Measurements from ENCODE around the gene ENOX1. TPM values are rescaled to one million over a fixed set of nuclear protein-coding genes. Genes with fewer than 3 reads are reported as not detected.
A peak's percentile ranks its signal among the peaks of the same experiment; 100 is the strongest.

Gene ENOX1
- polyA plus RNA-seq, 1 donor (not counting 4 experiments of a cell fraction or from before 2014, with no cell fraction given) = 1.1 TPM

- Histone ChIP-seq H3K4me3 (ENCODE audit: control insufficient read depth in 2 of 3, extremely low read depth in 1 of 3, insufficient read depth in 2 of 3, low read depth in 1 of 3, low read length in 3 of 3) (no peak overlapping the region), H3K27ac (ENCODE audit: control insufficient read depth, insufficient read depth, low read length) (no peak overlapping the region), H4K20me1 (ENCODE audit: control insufficient read depth, extremely low read depth, insufficient read depth, low read length) (no peaks in the 10 kb centered on the region), H2AFZ (ENCODE audit: control insufficient read depth, low read length) (no peak overlapping the region), H3K36me3 (ENCODE audit: control insufficient read depth in 2 of 2, extremely low read depth in 1 of 2, insufficient read depth in 2 of 2, low read length in 2 of 2) (no peaks in the 10 kb centered on the region), H3K9ac (ENCODE audit: control insufficient read depth, extremely low read depth, insufficient read depth, low read length) (no peak overlapping the region), H3K4me1 (ENCODE audit: control insufficient read depth, extremely low read depth, insufficient read depth, low read length) (peaks cover 7% of the 10 kb centered on the region), H3K9me1 (ENCODE audit: control insufficient read depth, extremely low read depth, insufficient read depth, low read length) (no peaks in the 10 kb centered on the region), H3K79me2 (ENCODE audit: control insufficient read depth, insufficient read depth, low read length) (no peaks in the 10 kb centered on the region), H3K4me2 (ENCODE audit: control insufficient read depth, extremely low read depth, insufficient read depth, low read depth, low read length) (no peak overlapping the region), H3K9me3 (ENCODE audit: control insufficient read depth, low read depth, low read length) (no peaks in the 10 kb centered on the region), H3K27me3 (ENCODE audit: control insufficient read depth, extremely low read depth, insufficient read depth, low read length) (no peaks in the 10 kb centered on the region)
- dilution Hi-C loops (cut with MboI; ENCODE audit: extremely low pct_ligation_motif_present, low sequenced_read_pairs) = no loop called here
- DNase-seq (ENCODE audit: low read depth, low spot score) (no peak), FAIRE-seq (peak; percentile 85)
- TF ChIP-seq EZH2 (IDR thresholded peaks at IDR 0.05; ENCODE audit: low read length) (no peak), CTCF (optimal IDR thresholded peaks at IDR 0.05 in 1 of 3, IDR thresholded peaks at IDR 0.05 in 1 of 3, conservative IDR thresholded peaks at IDR 0.05 in 1 of 3; ENCODE audit: extremely low read depth in 1 of 3, insufficient read depth in 2 of 3, low read length in 3 of 3) (no peak)
These were observed 453.6 kb downstream of the ENOX1 start for GRCh38 chr13:43333176-43333575.

- H4K20me1 ChIP-seq (ENCODE audit: control insufficient read depth, extremely low read depth, insufficient read depth, low read length) = no peaks in the 10 kb centered on the region
- no peaks in the 10 kb centered on the region for H3K27me3 ChIP-seq (ENCODE audit: control insufficient read depth, extremely low read depth, insufficient read depth, low read length)
- H3K36me3 ChIP-seq (ENCODE audit: control insufficient read depth in 2 of 2, extremely low read depth in 1 of 2, insufficient read depth in 2 of 2, low read length in 2 of 2) = no peaks in the 10 kb centered on the region
- no peaks in the 10 kb centered on the region for H3K9me3 ChIP-seq (ENCODE audit: control insufficient read depth, low read depth, low read length)
- no peak overlapping the region for H3K9ac ChIP-seq (ENCODE audit: control insufficient read depth, extremely low read depth, insufficient read depth, low read length)
- no peak overlapping the region for H2AFZ ChIP-seq (ENCODE audit: control insufficient read depth, low read length)
- H3K79me2 ChIP-seq (ENCODE audit: control insufficient read depth, insufficient read depth, low read length) = no peaks in the 10 kb centered on the region
- H3K4me3 ChIP-seq (ENCODE audit: control insufficient read depth in 2 of 3, extremely low read depth in 1 of 3, insufficient read depth in 2 of 3, low read depth in 1 of 3, low read length in 3 of 3) = no peak overlapping the region
- DNase-seq (ENCODE audit: low read depth, low spot score) (no peak), FAIRE-seq (no peak)
- dilution Hi-C loops (cut with MboI; ENCODE audit: extremely low pct_ligation_motif_present, low sequenced_read_pairs) = no loop called here
- peaks cover 7% of the 10 kb centered on the region for H3K4me1 ChIP-seq (ENCODE audit: control insufficient read depth, extremely low read depth, insufficient read depth, low read length)
- no peak overlapping the region for H3K4me2 ChIP-seq (ENCODE audit: control insufficient read depth, extremely low read depth, insufficient read depth, low read depth, low read length)
- TF ChIP-seq CTCF (optimal IDR thresholded peaks at IDR 0.05 in 1 of 3, IDR thresholded peaks at IDR 0.05 in 1 of 3, conservative IDR thresholded peaks at IDR 0.05 in 1 of 3; ENCODE audit: extremely low read depth in 1 of 3, insufficient read depth in 2 of 3, low read length in 3 of 3) (no peak), EZH2 (IDR thresholded peaks at IDR 0.05; ENCODE audit: low read length) (no peak)
- H3K27ac ChIP-seq (ENCODE audit: control insufficient read depth, insufficient read depth, low read length) = no peak overlapping the region
- H3K9me1 ChIP-seq (ENCODE audit: control insufficient read depth, extremely low read depth, insufficient read depth, low read length) = no peaks in the 10 kb centered on the region
These were observed 455.1 kb downstream of the ENOX1 start for GRCh38 chr13:43331672-43332071.

Data from keratinocyte (primary cell).